Neural progenitor cell (in vitro differentiated cells): Measurements from ENCODE around the gene GOLGA3.

Experiments
- CTCF ChIP-seq: fragments of 200-600 bp; sonication (generic); IDR thresholded peaks from 2 replicates; pipeline ENCODE4 v1.5.1; 2017; ENCODE audit warnings: antibody characterized with exemption, mild to moderate bottlenecking
- EZH2 ChIP-seq: fragments of 200-600 bp; sonication (generic); IDR thresholded peaks from 2 replicates; pipeline ENCODE4 v1.6.1; 2017; ENCODE audit warnings: antibody characterized with exemption, mild to moderate bottlenecking, moderate library complexity

GRCh38 chr12:132759359-132759758 lies 69.3 kb downstream of the GOLGA3 start:
- TF ChIP-seq EZH2, result no peak
- TF ChIP-seq CTCF, result no peak
